Rectal smooth muscle tissue (tissue), 1 donor: Measurements from ENCODE around the gene ANKRD39.

Source experiments
- H3K27ac ChIP-seq: one replicate; pipeline ENCODE4 v1.7.0; 2013; ENCODE audit warnings: low read depth, low read length, inconsistent platforms
- H3K27me3 ChIP-seq: one replicate; pipeline ENCODE4 v1.7.0; 2013; ENCODE audit warnings: low read length; ENCODE audit not compliant: control insufficient read depth, insufficient read depth
- H3K36me3 ChIP-seq: one replicate; pipeline ENCODE4 v1.7.0; 2013; ENCODE audit warnings: low read length; ENCODE audit not compliant: control insufficient read depth, insufficient read depth
- H3K4me1 ChIP-seq: one replicate; pipeline ENCODE4 v1.7.0; 2013; ENCODE audit warnings: low read length; ENCODE audit not compliant: control insufficient read depth, insufficient read depth
- H3K4me3 ChIP-seq: one replicate; pipeline ENCODE4 v1.7.0; 2013; ENCODE audit warnings: low read length
- H3K9ac ChIP-seq: one replicate; pipeline ENCODE4 v1.7.0; 2013; ENCODE audit warnings: low read length

Gene ANKRD39

GRCh38 chr2:96853321-96853720 lies 4.5 kb downstream of the ANKRD39 start:
- no peak overlapping the region for H3K9ac ChIP-seq
- H3K4me1 ChIP-seq: peaks cover 3% of the 10 kb centered on the region
- H3K4me3 ChIP-seq: no peak overlapping the region
- H3K36me3 ChIP-seq: peaks cover 23% of the 10 kb centered on the region
- H3K27me3 ChIP-seq: no peaks in the 10 kb centered on the region
- no peak overlapping the region for H3K27ac ChIP-seq

DNA sequence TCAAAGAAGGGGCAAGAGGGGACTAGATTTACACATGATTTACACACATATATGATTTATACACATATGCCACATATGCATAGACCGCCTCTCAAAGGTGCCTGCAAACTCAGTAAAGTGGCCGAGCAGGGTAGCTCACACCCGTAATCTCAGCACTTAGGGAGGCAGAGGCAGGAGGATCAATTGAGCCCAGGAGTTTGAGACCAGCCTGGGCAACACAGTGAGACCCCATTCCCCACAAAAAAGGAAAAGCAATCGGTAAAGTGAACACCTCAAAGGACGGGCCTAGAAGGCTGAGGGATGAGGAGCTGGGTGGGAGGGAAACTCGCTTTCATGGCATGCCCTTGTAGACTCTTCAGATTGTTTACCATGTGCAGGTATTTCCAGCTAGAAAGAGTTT lies 5.1 kb downstream of the ANKRD39 start:
- Histone ChIP-seq H3K27me3 (no peaks in the 10 kb centered on the region), H3K4me3 (no peak overlapping the region), H3K9ac (no peak overlapping the region), H3K36me3 (peaks cover 27% of the 10 kb centered on the region), H3K4me1 (peaks cover 3% of the 10 kb centered on the region), H3K27ac (no peak overlapping the region)

DNA sequence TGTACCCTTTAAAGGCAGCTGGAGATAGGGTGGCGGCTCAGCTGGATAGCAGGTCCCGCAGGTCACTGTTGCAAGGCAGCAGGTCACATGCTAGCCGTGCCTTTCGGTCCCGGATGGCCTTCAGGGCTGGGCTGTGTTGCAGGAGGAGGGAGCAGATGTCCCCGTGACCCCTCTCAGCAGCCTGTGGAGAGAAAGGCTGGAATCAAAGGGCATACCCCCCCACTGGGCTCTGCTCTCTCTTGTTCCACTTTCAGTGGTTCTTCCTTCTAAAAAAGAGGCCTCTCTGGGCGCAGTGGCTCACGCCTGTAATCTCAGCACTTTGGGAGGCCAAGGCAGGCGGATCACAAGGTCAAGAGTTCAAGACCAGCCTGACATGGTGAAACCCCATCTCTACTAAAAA lies 9.6 kb downstream of the ANKRD39 start:
- no peak overlapping the region for H3K4me3 ChIP-seq
- H3K27ac ChIP-seq: no peak overlapping the region
- H3K27me3 ChIP-seq: no peaks in the 10 kb centered on the region
- H3K36me3 ChIP-seq: peaks cover 18% of the 10 kb centered on the region
- no peak overlapping the region for H3K9ac ChIP-seq
- no peaks in the 10 kb centered on the region for H3K4me1 ChIP-seq

- Histone ChIP-seq H3K4me3 (no peak overlapping the region), H3K27ac (no peak overlapping the region), H3K27me3 (no peaks in the 10 kb centered on the region), H3K4me1 (no peaks in the 10 kb centered on the region), H3K36me3 (peaks cover 14% of the 10 kb centered on the region), H3K9ac (no peak overlapping the region)
Measured at GRCh38 chr2:96847586-96847985, 10.2 kb downstream of the ANKRD39 start.

DNA sequence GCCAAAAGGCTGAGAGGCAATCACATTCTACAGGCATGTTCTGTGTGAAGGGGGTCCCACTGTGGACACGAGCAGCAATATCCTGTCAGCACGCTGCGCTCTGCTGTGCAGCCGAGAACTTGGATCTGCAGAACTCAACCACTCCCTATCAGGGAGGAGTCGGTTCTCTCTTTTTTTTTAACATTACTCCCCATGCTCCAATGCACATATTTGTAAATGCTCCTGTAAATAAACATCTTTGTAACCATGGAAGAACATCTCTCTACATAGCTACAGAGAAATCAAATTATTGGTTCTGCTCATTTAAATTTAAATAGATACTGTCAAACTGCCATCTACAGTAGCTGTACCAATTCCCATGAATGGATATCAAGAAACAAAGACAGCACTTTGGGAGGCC lies 11.0 kb downstream of the ANKRD39 start:
- H3K27ac ChIP-seq: no peak overlapping the region

DNA sequence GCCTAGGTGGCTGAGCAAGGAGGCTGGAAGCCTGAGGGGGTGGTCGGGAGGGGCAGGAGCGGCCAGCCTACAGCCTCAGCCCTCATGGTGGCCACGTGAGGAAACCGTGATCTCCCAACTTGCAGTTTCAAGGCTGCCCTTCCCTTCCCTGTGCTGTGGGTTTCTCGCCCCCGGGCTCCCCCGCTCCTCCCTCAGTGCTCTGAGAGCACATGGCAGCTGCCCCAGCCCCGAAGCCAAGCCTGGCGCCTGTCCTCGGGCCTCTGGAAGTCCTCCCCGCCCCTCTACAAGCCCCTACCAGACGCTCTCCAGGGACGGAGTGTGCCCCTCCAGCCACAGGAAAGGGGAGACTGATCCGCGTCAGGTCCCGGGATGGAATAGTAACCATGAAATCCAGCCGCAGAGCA lies 13.4 kb downstream of the ANKRD39 start:
- Histone ChIP-seq H3K9ac (no peak overlapping the region), H3K4me1 (peaks cover 4% of the 10 kb centered on the region), H3K4me3 (no peak overlapping the region), H3K27me3 (no peaks in the 10 kb centered on the region), H3K36me3 (peaks cover 5% of the 10 kb centered on the region), H3K27ac (no peak overlapping the region)

More for the DNA sequence above, 11.0 kb downstream of the ANKRD39 start:
- H3K9ac ChIP-seq: no peak overlapping the region
- H3K27me3 ChIP-seq: no peaks in the 10 kb centered on the region
- H3K4me1 ChIP-seq: no peaks in the 10 kb centered on the region
- H3K4me3 ChIP-seq: no peak overlapping the region
- peaks cover 14% of the 10 kb centered on the region for H3K36me3 ChIP-seq

DNA sequence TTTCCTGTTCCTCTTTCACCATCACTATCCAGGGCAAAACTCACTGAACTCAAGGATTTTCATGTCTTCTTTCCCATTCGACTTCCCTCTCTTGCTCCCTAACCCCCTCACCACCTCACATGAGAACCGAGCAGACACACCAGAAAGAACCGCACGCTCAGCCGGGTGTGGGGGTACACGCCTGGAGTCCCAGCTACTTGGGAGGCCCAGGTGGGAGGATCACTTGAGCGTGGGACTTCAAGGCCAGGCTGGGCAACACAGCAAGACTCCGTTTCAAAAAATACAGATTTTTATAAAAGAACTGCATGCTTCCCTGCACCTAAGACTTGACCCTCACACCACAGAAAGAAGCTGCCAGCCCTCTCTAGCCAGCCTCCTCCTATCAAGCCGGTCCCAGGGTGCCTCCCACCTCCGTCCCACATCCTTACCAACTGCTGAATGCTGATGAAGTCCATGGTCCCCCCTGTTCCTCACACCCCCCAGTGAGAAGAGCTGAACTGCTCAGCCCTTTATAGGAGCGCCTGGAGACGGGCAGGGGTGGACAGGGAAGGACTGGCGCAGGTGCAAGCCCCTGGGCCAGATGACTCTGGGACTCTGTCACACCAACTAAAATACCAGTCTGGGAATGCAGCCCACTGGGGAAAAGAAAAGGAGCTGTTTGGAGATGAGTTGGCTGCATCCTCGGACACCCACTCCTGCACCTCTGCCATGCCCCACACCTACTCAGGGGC lies 14.1 kb downstream of the ANKRD39 start, which contains the start of gene ANKRD23:
ANKRD23 (minus strand) TSS at position 484 of the 731 bp plus-strand sequence; CDS start at position 455, 29 bp downstream.
- Histone ChIP-seq H3K36me3 (peaks cover 5% of the 10 kb centered on the region), H3K9ac (no peak within 1 kb of the TSS), H3K4me3 (no peak within 1 kb of the TSS), H3K27ac (no peak within 1 kb of the TSS), H3K27me3 (no peaks in the 10 kb centered on the region), H3K4me1 (peaks cover 6% of the 10 kb centered on the region)

DNA sequence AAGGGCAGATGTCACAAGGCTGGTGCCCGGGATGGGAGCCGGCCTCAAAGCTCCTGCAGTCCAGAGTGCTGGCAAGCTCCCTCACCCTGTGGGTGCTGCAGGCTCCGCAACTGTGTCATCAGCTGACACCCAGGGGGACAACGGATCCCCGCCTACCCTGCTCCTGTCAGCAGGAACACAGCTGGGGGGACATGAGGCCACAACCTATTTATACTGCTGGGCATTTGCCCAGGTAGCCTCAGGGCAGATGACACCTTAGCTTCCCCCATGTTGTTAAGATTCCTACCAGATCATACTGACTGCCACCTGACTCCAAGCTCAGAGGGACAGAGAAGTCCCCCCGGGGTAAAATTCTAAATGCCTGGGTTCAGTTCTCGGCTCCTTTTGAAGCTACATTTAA lies 15.2 kb downstream of the ANKRD39 start:
- Histone ChIP-seq H3K4me3 (no peak overlapping the region), H3K36me3 (no peaks in the 10 kb centered on the region), H3K27me3 (no peaks in the 10 kb centered on the region), H3K27ac (no peak overlapping the region), H3K4me1 (peaks cover 6% of the 10 kb centered on the region), H3K9ac (no peak overlapping the region)

DNA sequence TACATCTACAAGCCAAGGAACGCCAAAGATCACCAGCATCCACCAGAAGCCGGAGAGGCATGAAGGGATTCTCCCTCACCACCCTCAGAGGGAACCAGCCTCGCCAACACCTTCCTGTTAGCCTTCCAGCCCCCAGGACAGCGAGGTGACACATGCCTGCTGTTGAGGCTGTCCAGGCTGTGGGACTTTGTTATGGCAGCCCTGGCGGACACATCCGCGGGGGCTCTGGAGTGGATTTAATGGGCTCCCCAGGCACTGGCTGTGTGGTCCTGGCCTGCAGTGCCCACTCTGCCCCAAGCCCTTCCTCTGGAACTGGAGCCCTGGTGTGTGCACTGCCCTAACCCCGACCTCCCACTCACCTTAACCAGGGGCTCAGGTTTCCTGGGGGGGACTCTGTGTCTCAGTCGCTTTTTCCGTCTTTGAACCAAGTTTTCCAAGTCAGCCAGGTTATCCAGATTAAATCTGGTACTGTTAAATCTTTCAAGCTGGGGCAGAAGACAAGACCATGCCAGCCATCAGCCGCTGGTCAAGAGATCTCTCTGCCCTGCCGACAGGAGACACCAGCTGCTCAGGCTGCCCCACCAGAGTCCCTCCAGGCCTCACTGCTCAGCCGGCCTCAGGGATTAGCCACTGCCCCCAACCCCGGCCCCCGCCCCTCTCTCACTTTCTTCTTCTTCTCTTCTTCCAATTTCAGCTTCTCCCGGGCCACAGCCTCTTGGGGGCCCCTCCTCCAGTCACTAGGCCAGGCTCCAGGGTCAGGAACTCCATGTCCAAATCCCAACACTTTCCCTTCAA lies 15.9 kb downstream of the ANKRD39 start:
- H3K36me3 ChIP-seq: no peaks in the 10 kb centered on the region
- no peaks in the 10 kb centered on the region for H3K27me3 ChIP-seq
- peaks cover 6% of the 10 kb centered on the region for H3K4me1 ChIP-seq
- no peak overlapping the region for H3K27ac ChIP-seq
- no peak overlapping the region for H3K9ac ChIP-seq
- no peak overlapping the region for H3K4me3 ChIP-seq

GRCh38 chr2:96839875-96840850 lies 17.7 kb downstream of the ANKRD39 start:
- H3K36me3 ChIP-seq: no peaks in the 10 kb centered on the region
- no peak overlapping the region for H3K27ac ChIP-seq
- peak overlapping the region; percentile 38 for H3K4me3 ChIP-seq
- no peaks in the 10 kb centered on the region for H3K27me3 ChIP-seq
- H3K4me1 ChIP-seq: peaks cover 6% of the 10 kb centered on the region
- no peak overlapping the region for H3K9ac ChIP-seq

DNA sequence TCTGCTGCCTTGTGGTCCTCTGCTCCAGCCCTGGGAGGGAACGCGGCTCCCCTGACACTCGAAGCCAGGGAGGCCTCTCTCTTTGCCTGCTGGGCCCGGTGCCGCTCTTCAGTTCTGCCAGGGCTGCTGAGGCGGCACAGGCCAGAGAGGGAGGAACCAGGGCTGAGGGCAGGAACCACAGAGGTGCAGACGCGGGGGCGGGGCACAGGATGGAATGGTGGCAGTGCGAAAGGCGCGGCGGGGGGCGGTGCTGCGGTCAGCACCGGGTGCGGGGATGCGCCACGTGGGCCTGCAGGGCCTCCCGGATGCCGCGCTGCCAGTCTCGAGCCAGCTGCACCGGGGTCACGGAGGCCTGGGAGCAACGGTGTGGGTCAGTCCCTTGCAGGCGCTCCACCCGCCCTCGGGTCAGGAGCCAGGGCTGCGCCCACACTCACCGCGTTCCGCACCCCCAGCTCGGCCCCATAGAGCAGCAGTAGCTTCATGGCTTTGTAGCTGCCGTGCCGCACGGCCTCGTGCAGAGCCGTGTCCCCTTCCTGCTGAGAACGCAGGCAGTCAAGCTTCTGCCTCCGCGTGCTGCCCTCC lies 18.4 kb downstream of the ANKRD39 start:
- Histone ChIP-seq H3K4me1 (peaks cover 6% of the 10 kb centered on the region), H3K27ac (no peak overlapping the region), H3K27me3 (no peaks in the 10 kb centered on the region), H3K4me3 (peak overlapping the region; percentile 38), H3K36me3 (no peaks in the 10 kb centered on the region), H3K9ac (no peak overlapping the region)
